Measurements from ENCODE around the gene EEFSEC.

Gene EEFSEC

DNA sequence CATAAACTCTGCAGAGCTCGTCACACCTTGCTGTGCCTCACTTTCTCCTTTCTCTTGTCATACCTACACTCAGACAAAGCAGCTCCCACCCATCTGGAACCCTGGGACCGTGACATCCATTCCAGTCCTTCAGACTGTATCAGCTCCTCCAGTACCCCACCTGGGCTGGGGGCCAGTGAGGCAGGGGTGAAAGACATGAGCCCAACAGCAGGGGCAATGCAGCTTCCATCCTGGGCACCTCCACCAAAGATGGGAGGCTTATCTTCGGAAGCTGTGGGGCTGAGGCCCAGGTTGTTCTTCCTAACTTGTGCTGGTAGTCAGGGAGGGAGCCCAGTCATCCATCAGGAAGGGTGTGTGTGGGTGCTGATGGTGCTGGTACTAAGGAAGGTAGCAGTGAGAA, 109.2 kb downstream of the EEFSEC start:
- DNase-seq (ENCODE audit: low spot score): no peak
- TF ChIP-seq, protein P1, sequence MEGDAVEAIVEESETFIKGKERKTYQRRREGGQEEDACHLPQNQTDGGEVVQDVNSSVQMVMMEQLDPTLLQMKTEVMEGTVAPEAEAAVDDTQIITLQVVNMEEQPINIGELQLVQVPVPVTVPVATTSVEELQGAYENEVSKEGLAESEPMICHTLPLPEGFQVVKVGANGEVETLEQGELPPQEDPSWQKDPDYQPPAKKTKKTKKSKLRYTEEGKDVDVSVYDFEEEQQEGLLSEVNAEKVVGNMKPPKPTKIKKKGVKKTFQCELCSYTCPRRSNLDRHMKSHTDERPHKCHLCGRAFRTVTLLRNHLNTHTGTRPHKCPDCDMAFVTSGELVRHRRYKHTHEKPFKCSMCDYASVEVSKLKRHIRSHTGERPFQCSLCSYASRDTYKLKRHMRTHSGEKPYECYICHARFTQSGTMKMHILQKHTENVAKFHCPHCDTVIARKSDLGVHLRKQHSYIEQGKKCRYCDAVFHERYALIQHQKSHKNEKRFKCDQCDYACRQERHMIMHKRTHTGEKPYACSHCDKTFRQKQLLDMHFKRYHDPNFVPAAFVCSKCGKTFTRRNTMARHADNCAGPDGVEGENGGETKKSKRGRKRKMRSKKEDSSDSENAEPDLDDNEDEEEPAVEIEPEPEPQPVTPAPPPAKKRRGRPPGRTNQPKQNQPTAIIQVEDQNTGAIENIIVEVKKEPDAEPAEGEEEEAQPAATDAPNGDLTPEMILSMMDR (conservative IDR thresholded peaks at IDR 0.05; ENCODE audit: low read depth): no peak
- ChIA-PET POLR2A (ENCODE audit: low non-redundant PET) (no interaction called here), CTCF (no interaction called here)
- no peak overlapping the region for H3K27ac ChIP-seq

DNA sequence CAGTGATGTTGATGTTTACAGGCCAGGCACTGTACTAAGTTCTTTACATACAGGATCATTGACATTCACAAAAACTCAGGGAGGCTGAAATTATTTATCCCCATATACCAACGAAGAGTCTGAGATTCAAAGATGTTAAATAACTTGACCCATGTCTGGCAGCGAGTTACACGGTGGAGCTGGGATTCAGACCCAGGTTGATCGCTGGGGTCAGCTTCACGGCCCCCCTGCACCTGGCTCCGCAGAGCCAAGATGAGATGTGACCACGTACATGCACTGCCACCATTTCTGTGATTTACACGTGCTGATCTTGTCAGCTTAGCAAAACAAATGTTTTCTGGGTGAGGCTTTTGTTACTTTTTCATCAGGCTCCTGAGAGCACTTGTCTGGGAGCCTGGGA, 109.8 kb downstream of the EEFSEC start:
- POLR2A ChIA-PET (ENCODE audit: low non-redundant PET): no interaction called here
- DNase-seq (ENCODE audit: low spot score): no peak
- H3K27ac ChIP-seq: no peak overlapping the region
- TF ChIP-seq, protein P1 (conservative IDR thresholded peaks at IDR 0.05; ENCODE audit: low read depth): no peak
- CTCF ChIA-PET: no interaction called here

GRCh38 chr3:128263946-128264345, 110.7 kb downstream of the EEFSEC start:
- TF ChIP-seq, protein P1 (conservative IDR thresholded peaks at IDR 0.05; ENCODE audit: low read depth): no peak
- no peak overlapping the region for H3K27ac ChIP-seq
- ChIA-PET CTCF (no interaction called here), POLR2A (ENCODE audit: low non-redundant PET) (no interaction called here)
- DNase-seq (ENCODE audit: low spot score): no peak

DNA sequence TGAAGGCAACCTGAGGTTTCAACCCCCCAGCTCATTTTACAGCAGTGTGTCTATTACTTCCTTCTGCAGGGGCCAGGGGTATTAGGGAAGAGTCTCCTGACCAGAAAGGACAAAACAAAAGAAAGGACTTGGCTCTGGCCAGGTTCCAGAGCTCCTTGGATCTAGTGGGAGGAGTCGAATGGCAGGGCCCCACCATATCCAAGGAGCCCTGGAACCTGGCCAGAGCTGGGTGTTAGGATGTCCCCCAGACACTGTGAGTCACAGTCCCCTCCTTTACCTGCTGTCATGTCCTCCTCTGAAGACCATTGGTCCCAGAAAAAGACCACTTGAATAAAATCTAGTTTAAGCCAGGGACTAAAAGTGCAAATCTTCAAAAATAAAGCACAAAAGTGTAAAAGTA, 113.2 kb downstream of the EEFSEC start:
- CTCF ChIA-PET: no interaction called here
- H3K27ac ChIP-seq: no peak overlapping the region
- POLR2A ChIA-PET (ENCODE audit: low non-redundant PET): no interaction called here
- TF ChIP-seq, protein P1 (conservative IDR thresholded peaks at IDR 0.05; ENCODE audit: low read depth): no peak
- DNase-seq (ENCODE audit: low spot score): no peak

DNA sequence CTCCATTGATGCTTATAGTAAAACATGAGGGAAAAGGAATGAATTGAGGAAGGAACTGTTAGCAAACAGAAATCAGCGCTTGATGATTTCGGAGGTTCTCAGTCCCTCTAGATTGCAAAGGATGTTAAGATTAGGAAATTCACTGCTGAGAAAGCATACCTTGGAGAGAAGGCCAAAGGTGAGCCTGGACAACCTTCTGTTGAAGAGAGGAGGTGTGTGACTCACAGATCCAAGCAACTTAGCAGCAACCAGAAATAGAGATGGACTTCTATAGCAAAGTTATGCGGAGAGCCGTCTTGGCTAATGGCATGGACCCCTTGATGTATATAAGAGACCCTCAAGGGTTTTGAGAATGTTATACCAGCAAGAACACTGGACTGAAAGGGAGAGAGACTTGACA, 114.3 kb downstream of the EEFSEC start:
- no peak for DNase-seq (ENCODE audit: low spot score)
- no peak overlapping the region for H3K27ac ChIP-seq
- CTCF ChIA-PET: interaction anchor here (0.8 kb wide), 1 partner anchor 745 kb away, joined by 3 read pairs; no protein-coding TSS in a partner anchor
- TF ChIP-seq, protein P1 (conservative IDR thresholded peaks at IDR 0.05; ENCODE audit: low read depth): no peak
- POLR2A ChIA-PET (ENCODE audit: low non-redundant PET): no interaction called here

DNA sequence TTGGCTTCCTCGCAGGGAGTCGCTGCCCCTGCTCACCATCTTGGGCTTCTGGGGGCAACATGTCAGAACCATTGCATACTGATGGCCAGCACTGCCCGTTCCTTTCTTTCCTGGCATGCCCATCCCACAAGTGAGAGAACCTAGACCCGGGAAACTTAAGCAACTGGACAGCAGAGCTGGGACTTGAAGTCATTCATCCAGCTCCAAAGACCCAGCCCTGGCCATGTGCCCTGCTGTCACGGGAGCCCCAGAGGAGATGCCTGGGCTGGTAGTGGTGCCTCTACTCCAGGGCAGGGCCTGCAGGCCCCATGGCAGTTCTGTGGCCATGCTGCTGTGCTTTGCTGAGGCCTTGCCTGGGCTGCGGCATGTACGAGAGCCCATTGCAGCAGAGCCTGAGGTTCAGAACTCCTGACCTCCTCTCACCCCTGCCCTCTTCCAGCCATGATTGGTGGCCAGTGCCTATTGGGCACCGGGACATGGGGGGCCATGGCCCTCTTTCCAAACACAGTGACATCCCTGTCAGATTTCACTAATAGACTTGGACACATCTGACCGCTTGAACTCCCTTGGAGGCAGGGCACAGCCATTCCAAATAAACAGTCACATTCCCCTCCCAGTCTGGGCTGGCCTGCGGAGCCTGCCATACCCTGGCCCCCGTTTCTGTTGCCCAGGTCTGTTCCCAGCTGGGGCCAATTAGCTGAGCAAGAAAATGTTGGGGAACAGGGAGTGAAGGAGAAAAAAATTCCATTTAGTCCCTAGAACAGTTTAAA, 115.9 kb downstream of the EEFSEC start:
- DNase-seq (ENCODE audit: low spot score): no peak
- TF ChIP-seq, protein P1 (conservative IDR thresholded peaks at IDR 0.05; ENCODE audit: low read depth): no peak
- ChIA-PET POLR2A (ENCODE audit: low non-redundant PET) (no interaction called here), CTCF (interaction anchor here (0.5 to 0.7 kb wide), 2 partner anchors 315 to 1274 kb away, joined by 3 to 4 read pairs; no protein-coding TSS in a partner anchor)
- H3K27ac ChIP-seq: no peak overlapping the region

Measured in RWPE1 (cell line).